HG03103 (cell line): ENCODE results near the gene RAMAC.
A peak's percentile ranks its signal among the peaks of the same experiment; 100 is the strongest.
"Not testable (repeated sequence)": the region's sequence is repeated elsewhere in the genome, so short reads cannot be mapped to it uniquely, and the experiment has no call there.

Experiments
- ATAC-seq: cut with Tn5 transposase; IDR thresholded peaks from one replicate; pipeline ENCODE4 v1.9.1; 2021; ENCODE audit warnings: low read depth; ENCODE audit not compliant: unreplicated experiment

RAMAC gene

DNA sequence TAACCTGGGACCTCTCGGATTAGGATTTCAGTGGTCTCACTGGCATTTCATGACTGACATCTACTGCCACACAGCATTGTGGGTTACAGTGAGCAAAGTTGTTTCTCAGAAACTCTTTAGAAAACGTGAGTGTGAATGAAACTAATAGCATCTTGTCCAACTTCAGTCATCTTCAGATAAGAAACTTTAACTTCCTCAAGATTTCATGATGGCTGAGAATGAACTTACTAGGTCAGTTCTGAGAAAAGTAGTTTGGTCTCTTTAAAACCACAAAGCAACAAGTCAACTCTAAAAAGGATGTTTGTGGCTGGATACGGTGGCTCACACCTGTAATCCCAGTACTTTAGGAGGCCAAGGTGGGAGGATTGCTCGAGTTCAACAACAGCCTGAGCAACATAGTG is 19.3 kb upstream of the RAMAC start:
- no peak for ATAC-seq

DNA sequence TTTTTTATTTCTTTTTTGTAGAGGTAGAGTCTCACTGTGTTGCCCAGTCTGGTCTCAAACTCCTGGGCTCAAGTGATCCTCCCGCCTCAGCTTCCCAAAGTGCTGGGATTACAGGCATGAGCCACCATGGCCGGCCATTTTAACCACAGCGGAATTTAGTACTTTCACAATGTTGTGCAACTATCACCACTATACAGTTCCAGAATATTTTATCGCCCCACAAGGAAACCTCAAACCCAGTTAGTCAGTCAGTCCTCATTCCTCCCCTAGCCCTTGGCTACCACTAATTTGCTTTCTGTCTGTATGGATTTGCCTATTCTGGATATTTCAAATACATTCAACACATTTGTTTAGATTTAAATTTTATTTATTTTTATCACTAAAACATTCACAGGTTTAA is 17.9 kb upstream of the RAMAC start:
- no peak for ATAC-seq

DNA sequence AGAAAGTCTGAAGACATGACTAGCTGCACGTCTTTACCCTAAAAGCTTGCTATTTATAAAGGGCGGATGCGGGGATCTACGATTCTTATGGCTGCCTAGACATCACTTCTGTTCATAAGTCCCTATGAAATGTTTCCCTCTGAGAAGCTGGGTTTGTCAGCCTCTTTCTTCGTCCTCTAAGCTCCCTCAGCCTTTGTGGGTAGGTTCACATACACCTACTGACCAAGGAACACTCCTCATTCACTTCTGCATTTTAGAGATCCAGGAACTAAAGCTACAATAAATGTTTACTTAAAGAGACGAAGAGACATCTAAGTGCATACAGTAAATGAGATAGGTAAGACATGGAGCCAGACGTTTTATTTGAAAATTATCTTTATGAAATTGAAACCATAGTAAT is 16.7 kb upstream of the RAMAC start:
- ATAC-seq, result no peak

DNA sequence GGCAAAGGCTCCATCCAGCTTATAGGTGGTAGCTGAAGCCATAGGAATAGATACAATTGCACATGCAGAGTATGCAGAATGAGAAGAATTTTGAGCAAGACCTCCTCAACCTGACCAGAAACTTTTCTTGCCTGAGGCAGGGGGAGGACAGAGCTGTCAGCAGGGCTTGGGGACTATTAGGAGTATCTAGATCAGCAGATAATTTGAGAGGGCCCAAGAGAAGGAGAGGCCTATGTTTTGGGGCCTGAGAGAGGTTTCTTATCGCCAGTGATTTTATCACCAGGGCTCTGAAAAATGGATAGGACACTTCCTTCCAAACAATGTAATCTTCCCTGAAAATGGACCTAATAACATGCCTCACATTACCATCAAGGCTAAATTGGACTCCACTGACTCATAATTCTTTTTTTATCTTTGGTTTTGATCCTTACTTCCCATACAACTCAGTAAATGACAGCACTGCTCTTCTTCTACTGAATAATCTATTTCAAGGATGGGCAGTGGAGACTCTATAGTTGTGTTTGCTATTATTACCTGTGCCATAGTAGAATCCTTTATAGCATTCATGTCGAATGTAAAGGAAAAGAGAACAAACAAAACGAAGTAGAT is 15.8 kb upstream of the RAMAC start:
- ATAC-seq, result no peak

DNA sequence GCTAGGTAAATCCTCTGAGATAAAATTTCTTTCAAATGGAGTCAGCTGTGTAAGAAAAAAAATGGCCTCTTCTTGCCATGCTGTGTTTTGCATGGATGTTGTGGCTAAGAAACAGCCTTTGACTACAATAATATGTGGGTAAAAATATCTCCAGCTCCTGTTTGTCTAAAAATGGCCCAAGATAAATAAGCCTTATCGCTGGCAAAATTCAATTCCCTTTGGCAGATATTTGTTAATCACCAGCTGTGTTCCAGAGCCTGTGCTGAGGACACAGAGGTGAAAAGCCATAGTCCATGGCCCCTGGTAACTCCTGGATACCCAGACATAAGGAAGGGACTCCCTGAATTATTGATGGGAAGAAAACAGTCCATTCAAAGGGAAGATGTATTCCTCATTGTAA is 15.3 kb upstream of the RAMAC start:
- ATAC-seq, result no peak

DNA sequence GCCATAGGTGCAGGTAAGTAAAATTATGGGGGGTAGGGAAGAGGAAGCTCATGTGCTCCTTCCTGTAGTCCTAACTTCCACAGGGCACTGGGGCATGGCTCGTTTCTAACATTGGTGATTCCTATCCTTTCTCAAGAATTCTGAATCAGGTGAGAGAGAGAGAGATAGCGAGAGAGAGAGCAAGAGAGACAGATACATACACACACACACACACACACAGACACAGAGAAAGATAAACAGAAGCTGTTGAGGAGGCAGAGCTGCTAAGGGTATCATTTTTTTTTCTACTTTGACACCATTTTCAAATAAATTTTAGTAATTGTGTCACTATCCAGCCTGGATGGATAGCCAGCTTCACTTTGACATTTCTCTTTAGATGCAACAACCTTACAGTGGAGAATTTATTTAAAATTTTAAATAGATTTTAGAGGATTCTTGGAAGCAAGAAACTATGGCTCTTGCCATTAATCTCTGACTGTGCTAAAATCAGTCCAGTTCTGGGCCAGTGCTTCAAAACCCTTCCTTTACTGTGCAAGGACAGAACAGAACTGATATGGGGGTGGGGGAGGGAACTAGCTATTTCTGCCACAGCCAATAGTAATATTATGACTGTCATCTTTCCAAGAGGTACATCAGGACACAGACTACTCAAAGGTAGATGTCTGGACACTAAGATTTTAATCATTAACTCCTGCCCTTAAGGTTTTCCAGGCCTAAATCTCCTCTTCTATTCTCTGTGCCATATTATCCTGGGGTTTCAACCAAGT is 14.6 kb upstream of the RAMAC start:
- ATAC-seq, result no peak

DNA sequence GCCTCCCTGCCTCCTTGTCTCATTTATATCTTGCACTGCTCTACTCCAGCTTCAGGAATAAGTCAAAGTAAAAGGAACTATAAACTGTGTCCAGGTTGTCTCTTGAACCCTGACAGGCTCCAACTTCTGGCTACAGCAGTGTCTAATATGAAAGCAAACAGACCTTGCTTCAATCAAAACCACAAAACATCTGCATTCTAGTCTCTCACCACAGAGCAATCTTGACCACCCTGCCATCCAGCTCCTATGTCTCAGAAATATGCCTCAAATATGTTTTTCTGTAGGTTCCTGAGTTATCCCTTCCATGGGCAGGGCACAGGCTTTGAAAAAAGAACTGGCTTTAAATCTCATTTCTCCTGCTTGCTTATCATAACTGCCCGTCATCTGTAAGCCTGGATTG is 13.0 kb upstream of the RAMAC start:
- ATAC-seq, result no peak

DNA sequence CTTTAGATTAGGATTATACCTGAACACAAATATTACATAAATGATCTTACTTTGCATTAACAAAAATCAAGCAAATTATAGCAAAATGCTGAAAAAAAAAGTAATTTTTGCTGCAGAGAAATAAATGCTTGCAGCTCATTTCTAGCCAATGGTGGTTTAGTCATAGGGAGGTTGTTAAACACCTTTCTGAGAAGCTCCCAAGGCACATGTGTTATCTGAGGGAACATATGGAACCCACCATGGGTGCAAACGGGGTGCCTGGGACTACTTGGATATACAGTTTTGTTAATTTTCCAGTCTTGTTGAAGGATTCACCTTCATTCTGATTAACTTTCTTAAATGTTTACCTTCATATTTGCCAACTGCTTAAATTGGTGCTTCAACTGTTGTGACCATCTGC is 8.9 kb upstream of the RAMAC start:
- no peak for ATAC-seq

DNA sequence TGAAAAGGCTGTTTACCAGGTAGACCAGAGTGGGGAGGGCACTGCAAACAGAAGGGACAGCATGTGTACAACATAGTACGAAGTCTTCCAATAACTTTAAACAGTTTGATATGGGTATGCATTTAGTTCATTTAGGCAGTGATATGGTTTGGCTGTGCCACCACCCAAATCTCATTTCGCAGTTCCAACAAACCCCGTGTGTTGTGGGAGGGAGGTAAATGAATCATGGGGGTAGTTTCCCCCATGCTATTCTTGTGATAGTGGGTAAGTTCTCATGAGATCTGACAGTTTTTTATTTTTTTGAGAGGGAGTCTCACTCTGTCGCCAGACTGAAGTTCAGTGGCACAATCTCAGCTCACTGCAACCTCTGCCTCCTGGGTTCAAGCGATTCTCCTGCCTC is 7.6 kb upstream of the RAMAC start:
- ATAC-seq, result no peak

DNA sequence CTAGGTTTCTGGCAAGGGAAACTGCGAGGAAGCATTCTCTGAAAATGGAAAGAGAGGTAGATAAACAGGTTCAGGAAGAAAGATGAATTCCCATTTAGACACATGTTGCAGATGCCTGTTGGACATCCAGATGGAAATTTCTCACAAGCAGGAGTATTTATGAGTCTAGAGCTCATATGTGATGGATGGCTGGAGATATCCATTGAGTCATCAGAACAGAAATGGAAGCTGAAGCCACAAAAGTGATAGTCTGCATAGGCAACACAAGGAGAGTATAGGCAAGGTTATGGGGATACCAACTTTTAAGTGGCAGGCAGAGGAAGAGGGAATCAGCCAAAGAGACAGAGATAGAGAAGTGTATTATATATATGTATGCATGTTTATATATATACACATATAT is 6.3 kb upstream of the RAMAC start:
- ATAC-seq, result no peak

DNA sequence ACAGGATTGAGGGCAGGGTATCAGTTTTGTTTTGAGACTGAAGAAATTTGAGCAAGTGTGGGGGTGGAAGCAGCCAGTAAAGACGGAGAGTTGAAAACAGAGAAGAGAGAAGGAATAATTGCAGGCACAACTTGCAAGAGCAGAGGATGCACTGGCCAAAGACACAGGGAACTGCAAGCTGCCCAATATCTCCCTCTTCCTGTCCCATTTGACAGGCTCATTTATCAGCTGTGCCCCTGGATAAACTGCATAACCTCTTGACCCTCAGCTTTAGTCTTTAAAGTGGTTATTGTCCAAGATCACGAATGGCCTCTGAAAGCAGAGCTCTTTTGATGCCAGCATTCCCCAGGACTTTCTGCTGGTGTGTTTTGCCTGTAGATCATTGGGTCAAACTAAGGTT is 5.0 kb upstream of the RAMAC start:
- ATAC-seq, result no peak

DNA sequence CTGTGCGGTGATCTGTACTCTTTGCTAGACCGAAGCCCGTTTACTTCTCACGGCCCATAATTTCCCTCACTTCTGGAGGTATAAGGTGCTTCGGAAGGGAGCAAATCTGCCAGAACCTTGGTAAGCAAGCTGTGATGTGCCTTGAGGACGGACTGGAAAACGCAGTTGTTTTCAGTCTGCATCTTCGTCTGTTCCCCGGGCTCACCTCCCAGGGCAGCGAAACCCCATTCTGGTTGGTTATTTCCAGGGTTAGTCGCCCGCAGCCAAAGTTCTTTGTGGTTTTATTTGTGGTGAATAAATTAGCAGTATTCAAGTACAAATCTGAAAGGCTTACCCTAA is 401 bp downstream of the RAMAC start:
- ATAC-seq, result peak; percentile 21

DNA sequence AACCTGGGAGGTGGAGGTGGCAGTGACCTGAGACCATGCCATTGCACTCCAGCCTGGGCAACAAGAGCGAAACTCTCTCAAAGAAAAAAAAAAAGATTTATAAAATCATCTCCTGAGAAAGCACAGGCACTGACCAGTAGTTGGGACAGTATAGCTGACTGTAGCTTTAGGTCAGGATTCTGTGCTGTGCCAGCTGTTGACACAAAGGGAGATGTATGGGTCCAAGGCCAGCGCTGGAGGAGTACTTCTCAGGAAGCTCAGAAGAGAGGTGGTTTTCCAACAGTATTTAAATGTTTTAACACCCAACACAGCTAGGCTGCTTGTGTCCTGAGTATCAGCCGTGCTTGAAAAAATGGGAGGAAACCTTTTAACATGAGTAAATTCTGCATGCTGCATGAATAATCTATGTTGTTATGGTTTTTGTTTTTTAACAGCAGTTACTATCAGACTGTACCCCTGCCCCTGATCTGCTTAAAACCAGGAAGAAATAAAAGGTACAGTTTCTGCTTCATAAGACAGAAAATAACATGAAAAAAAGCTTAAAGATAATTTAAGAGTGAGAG is 6.5 kb downstream of the RAMAC start:
- no peak for ATAC-seq

DNA sequence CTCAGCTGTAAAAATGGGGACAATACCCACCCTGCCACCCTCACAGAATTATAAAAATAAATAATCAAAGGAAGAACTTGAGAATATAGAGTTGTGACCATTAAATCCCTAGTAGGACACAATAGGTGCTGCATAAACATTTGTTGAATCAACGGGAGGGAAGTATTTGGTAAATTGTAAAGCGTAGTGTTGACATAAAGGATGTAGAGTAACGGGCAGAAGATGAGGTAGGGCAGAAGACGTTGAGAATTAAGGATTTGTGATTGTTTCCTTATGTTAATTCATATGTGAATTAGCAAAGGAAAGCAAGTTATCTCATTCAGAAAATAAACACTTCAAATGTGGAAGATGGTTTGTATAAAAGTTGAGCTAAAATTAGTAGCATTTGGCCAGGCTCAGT is 7.1 kb downstream of the RAMAC start:
- ATAC-seq, result no peak

DNA sequence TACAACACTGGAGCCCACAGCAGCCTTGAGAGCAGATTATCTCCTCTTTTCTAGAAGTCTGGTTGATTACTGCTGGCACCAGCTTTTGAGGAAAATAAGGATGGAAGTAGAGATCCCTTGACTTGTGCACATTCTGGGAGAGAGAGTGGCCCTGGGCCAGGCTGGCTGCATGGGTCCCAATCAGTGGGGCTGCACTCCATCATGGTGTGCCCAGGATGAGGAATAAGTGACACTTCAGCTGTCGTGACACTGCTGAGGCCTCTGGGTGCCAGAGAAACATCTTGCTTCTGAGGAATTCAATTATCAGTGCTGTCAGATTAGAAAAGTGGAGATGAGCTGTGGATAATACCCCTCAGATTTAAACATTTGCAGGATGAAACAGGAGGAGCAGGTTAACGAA is 9.1 kb downstream of the RAMAC start:
- no peak for ATAC-seq

DNA sequence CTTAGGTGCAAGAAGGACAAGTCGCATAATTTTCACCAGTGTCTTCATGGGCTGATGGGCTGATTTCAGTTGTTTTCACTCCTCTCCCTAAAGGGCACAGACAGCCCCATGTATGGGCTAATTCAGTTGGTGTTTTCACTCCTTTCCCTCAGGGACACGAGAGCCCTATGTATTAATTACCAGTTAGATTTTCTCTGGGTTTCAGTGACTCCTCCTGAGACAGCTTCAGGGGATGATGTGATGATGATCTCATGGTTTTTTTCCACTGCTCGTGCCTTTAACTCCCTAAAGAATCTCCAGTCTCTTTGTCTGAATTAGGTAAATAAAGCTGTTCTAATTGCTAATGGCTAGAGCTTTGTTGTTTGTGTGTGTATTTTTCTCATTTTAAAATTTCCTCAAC is 9.9 kb downstream of the RAMAC start:
- no peak for ATAC-seq

DNA sequence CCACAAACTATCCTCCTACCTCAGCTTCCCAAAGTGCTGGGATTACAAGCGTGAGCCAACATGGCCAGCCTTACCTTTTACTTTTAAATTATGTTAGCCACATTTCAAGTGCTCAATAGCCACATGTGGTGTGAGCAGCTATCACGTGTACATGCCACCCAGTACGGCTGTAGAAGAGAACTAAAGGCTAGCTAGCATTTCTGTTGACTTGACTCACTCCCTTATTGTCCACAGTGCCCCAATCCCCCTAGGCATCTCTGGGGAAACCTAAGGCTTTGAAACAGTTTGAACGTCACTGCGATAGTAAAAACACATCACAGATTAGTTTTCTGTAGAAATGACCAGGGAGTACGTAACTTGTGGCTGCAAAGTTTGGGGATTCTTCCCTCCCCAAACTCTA is 13.4 kb downstream of the RAMAC start:
- no peak for ATAC-seq

DNA sequence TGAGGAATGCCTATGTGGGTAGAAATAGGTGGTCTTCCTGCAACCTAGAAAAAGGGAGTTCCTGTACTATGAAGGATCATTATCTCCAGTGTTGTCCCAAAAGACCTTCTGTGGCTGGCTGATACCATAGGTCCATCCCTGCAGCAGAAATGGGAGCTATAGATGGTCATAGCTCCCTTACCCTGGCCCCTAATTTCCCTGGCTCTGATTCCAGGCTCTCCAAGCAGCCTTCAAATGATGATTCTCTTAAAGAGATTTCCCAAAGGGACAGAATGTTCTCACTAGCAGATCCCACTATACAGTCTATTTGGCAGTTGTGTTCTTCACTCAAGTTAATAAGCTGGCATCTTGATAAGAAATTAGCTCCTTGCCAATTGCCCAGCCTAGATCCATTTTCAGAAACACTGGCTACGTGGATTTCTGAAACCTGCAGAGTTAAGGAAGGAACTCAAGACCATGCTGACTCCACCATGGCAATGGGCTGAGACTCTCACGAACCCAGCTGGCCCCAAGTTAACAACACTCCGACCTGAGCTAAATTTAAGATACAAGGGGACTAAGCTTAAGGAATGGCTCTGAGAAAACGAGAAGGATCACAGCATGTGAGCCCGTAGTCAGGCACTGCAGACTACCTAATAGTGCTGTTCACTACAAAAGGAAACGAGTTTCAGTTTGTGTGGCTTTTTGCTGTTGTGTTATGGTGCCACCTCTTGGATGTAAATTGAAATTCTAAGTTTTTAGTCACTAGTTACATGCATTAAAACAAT is 14.1 kb downstream of the RAMAC start:
- ATAC-seq, result no peak

DNA sequence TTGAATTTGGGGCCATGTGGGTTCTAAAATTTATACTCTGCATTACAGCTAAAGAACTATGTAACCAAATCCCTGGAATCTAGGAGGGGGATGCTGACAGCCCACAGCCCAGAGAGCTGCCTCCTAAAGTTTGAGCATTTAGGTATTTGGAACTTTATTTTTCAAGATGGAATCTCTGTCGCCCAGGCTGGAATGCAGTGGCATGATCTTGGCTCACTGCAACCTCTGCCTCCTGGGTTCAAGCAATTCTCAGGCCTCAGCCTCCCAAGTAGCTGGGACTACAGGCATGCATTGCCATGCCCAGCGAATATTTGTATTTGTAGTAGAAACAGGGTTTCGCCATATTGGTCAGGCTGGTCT is 14.6 kb downstream of the RAMAC start:
- not testable (repeated sequence) for ATAC-seq

DNA sequence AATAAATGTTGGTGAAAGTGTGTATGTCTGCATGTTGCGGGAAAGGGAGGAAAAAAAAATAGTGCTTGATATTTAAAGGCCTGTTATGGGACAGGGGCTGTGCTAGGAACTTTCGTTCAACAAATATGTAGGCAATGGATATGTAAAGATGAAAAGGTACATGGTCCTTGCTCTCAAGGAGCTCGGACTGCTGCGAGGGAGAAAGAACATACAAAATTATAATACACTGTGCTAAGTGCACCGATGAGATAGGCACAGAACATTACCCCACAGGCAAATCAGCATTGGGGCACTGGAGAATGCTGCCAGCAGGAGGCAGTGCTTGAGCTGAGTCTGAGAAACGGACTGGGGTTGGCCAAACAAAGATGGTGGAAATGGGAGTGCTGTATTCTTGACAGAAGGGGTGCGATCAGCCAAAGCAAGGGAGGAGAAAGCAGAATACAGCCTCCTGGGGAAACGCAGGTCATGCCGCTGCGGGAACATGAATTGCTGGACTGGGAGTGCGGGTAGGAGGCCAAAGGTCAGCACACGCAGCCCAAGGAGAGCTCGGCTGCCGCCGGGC is 24.8 kb downstream of the RAMAC start:
- ATAC-seq, result peak; percentile 55

DNA sequence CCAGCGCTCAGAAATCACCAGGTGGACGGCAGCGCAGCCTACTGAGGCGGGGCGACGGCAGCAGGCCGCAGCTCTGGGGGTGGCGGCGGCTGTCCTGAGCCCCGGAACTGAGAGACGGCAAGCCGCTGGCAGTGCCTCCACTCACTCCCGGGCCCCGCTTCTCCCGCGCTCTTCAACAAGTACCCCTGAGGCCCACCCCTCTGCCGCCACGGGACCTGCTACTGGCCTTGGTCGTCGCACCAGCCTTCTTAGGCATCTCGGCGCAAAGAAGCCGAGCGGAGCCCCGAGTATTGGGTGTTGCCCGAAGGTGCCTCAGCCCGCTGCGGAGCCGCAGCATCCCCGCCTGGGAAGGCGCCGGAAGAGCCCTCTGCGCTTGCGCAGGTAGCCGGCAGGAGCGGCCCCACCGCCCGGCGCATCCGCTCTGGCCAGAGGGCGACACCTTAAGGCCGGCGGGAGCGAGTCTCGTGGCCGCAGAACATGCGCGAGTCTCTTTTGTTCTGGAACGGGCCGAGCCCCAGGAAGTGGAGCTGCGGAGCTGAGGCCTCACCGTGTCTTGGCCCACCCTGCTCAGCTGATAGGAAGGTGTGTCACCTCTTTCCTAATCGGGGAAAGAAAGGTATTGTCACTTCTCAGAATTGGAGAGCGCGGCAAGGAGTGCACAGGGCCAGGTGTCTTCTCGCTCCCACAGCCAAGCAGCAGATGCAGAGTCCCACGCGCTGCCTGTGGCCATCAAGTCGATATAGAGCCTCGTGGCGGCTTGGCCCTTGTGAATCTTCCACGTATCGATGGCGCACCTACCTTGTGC is 25.5 kb downstream of the RAMAC start, which contains the start of gene C15orf40:
C15orf40 (minus strand) TSS at position 369 of the 805 bp plus-strand sequence; CDS start at position 337, 32 bp downstream.
- ATAC-seq, result peak; percentile 87
